Hepatocyte (in vitro differentiated cells): Measurements from ENCODE around the gene NDUFB7. TPM values are rescaled to one million over a fixed set of nuclear protein-coding genes. Genes with fewer than 3 reads are reported as not detected.
A peak's percentile ranks its signal among the peaks of the same experiment; 100 is the strongest.

Experiments
- DNase-seq: peaks from one replicate; pipeline ENCODE4 v3.0.0-alpha.2; 2016; ENCODE audit warnings: low spot score
- H2AFZ ChIP-seq: fragments of 200-600 bp; sonication (generic); 2 replicates; pipeline ENCODE4 v1.6.0; 2016; ENCODE audit warnings: antibody characterized with exemption, mild to moderate bottlenecking
- H3K27ac ChIP-seq: fragments of 200-600 bp; sonication (generic); 2 replicates; pipeline ENCODE4 v1.5.1; 2016; ENCODE audit warnings: mild to moderate bottlenecking
- H3K27me3 ChIP-seq: fragments of 200-600 bp; sonication (generic); 2 replicates; pipeline ENCODE4 v1.6.1; 2016
- H3K36me3 ChIP-seq: fragments of 200-600 bp; sonication (generic); replicated peaks from 2 replicates; pipeline ENCODE4 v1.5.1; 2016; ENCODE audit warnings: low read depth; ENCODE audit not compliant: insufficient read depth
- H3K4me1 ChIP-seq: fragments of 200-600 bp; sonication (generic); 2 replicates; pipeline ENCODE4 v1.5.1; 2016; ENCODE audit warnings: mild to moderate bottlenecking, moderate library complexity; ENCODE audit not compliant: insufficient read depth
- H3K4me2 ChIP-seq: fragments of 200-600 bp; sonication (generic); 2 replicates; pipeline ENCODE4 v1.6.0; 2016
- H3K4me3 ChIP-seq: fragments of 200-600 bp; sonication (generic); 2 replicates; pipeline ENCODE4 v1.5.1; 2016; ENCODE audit warnings: mild to moderate bottlenecking
- H3K79me2 ChIP-seq: fragments of 200-600 bp; sonication (generic); 2 replicates; pipeline ENCODE4 v1.6.0; 2017; ENCODE audit warnings: mild to moderate bottlenecking
- H3K9me2 ChIP-seq: fragments of 200-600 bp; sonication (generic); replicated peaks from 2 replicates; pipeline ENCODE4 v1.6.0; 2017; ENCODE audit warnings: mild to moderate bottlenecking; ENCODE audit not compliant: insufficient read depth
- H3K9me3 ChIP-seq: fragments of 200-600 bp; sonication (generic); 2 replicates; pipeline ENCODE4 v1.5.1; 2016; ENCODE audit warnings: low read depth, mild to moderate bottlenecking
- H4K20me1 ChIP-seq: fragments of 200-600 bp; sonication (generic); 2 replicates; pipeline ENCODE4 v1.6.0; 2016; ENCODE audit warnings: mild to moderate bottlenecking; ENCODE audit not compliant: insufficient read depth, poor library complexity, severe bottlenecking
- EZH2 ChIP-seq: fragments of 200-600 bp; sonication (generic); IDR thresholded peaks from 2 replicates; pipeline ENCODE4 v1.6.1; 2016; ENCODE audit warnings: antibody characterized with exemption, mild to moderate bottlenecking, borderline replicate concordance
- EZH2phosphoT487 ChIP-seq: fragments of 200-600 bp; sonication (generic); IDR thresholded peaks from one replicate; pipeline ENCODE4 v1.6.1; 2018; ENCODE audit warnings: antibody characterized with exemption, mild to moderate bottlenecking, low read depth, moderate library complexity; ENCODE audit not compliant: unreplicated experiment, severe bottlenecking
- WGBS: methylation state at CpG from one replicate; pipeline ENCODE4 v1.1.6; 2016; ENCODE audit warnings: low lambda C conversion rate; ENCODE audit errors: missing lambda C conversion rate; 5-methylcytosine and 5-hydroxymethylcytosine counted together
- polyA plus RNA-seq: library from polyadenylated mRNA; unstranded; fragments of >200 nt; fragmentation: Nextera tagmentation; extraction: Ambion mirVana; gene quantifications from 2 replicates; pipeline ENCODE4 v1.2.1, GENCODE V29; 2016
- total RNA-seq: library from RNA; depleted of rRNA; stranded (reverse); fragments of >200 nt; gene quantifications from 2 replicates; pipeline ENCODE4 v1.2.3, GENCODE V29; 2014
- TF ChIP-seq, protein P1 (sequence below): fragments of 200-600 bp; sonication (generic); IDR thresholded peaks from 2 replicates; pipeline ENCODE4 v1.5.1; 2016; ENCODE audit warnings: antibody characterized with exemption, mild to moderate bottlenecking; ENCODE audit not compliant: poor library complexity

NDUFB7 gene
- total RNA-seq, result 201 and 226 TPM in 2 replicates
- polyA plus RNA-seq, result 354 and 442 TPM in 2 replicates

DNA sequence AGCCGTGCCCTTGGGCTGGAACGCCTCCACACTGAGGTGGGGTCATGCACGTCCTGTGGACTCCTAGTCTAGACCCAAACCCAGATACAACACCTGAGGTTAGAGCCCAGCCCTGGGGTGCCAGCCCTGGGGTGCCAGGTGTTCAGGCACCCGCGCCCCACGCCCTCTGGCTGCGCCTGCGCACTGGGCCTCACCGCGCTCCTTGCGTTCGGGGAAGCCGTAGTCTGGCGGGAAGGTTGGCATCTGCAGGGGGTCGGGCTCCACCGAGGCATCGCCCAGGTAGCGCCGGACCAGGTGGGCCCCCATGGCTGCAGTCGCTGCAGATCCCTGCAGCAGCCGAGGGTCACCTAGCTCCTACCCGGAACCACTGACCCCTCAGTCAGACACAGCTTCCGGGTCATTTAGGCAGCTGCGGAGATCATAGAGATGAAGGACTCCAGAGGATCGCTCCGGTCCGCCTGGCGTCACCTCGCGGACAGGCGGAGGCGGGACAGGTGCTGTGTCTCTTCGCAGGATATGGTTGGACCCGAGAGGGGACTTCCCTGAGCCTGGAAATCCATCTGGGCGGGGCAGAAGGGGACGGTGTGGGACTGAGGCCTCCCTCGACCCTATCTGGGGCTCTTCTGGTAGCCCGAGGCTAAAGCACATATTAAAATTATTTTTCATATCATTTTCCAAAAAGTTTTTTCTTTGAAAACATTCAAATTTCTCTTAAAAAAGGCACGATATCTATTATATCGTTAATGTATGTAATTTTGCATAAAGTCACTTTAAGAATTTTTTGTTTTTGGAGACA, at the start of gene NDUFB7:
Gene NDUFB7, minus strand, starts transcription at position 372 of the 796 bp plus-strand sequence. Its CDS starts 66 bp downstream, at position 306.
- Histone ChIP-seq H2AFZ (peak within 1 kb of the TSS; percentile 95), H3K4me1 (peaks cover 6% of the 10 kb centered on the region)
- 5% methylated on average over 40 of the region's 40 CpGs for WGBS

GRCh38 chr19:14619404-14619803, 47.5 kb upstream of the NDUFB7 start:
- Histone ChIP-seq H3K9me3 (no peaks in the 10 kb centered on the region), H3K4me3 (no peak overlapping the region), H4K20me1 (no peaks in the 10 kb centered on the region), H3K79me2 (no peaks in the 10 kb centered on the region), H3K27me3 (no peaks in the 10 kb centered on the region), H3K4me1 (no peaks in the 10 kb centered on the region), H3K9me2 (no peaks in the 10 kb centered on the region), H3K27ac (no peak overlapping the region), H3K36me3 (no peaks in the 10 kb centered on the region), H2AFZ (no peak overlapping the region), H3K4me2 (no peak overlapping the region)
- no peak for TF ChIP-seq EZH2
- TF ChIP-seq, protein P1, sequence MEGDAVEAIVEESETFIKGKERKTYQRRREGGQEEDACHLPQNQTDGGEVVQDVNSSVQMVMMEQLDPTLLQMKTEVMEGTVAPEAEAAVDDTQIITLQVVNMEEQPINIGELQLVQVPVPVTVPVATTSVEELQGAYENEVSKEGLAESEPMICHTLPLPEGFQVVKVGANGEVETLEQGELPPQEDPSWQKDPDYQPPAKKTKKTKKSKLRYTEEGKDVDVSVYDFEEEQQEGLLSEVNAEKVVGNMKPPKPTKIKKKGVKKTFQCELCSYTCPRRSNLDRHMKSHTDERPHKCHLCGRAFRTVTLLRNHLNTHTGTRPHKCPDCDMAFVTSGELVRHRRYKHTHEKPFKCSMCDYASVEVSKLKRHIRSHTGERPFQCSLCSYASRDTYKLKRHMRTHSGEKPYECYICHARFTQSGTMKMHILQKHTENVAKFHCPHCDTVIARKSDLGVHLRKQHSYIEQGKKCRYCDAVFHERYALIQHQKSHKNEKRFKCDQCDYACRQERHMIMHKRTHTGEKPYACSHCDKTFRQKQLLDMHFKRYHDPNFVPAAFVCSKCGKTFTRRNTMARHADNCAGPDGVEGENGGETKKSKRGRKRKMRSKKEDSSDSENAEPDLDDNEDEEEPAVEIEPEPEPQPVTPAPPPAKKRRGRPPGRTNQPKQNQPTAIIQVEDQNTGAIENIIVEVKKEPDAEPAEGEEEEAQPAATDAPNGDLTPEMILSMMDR, result no peak
- TF ChIP-seq EZH2phosphoT487, result no peak
- DNase-seq, result no peak

More for the DNA sequence above, at the start of gene NDUFB7:
- no peak for TF ChIP-seq EZH2phosphoT487
- TF ChIP-seq EZH2, result no peak
- TF ChIP-seq, protein P1, result peak; percentile 81
- no peaks in the 10 kb centered on the region for H3K36me3 ChIP-seq
- no peaks in the 10 kb centered on the region for H3K9me2 ChIP-seq
- peaks cover 32% of the 10 kb centered on the region for H3K79me2 ChIP-seq
- H4K20me1 ChIP-seq, result peaks cover 3% of the 10 kb centered on the region
- peak within 1 kb of the TSS; percentile 97 for H3K4me3 ChIP-seq
- H3K27me3 ChIP-seq, result no peaks in the 10 kb centered on the region
- H3K4me2 ChIP-seq, result peak within 1 kb of the TSS; percentile 95
- H3K27ac ChIP-seq, result peak within 1 kb of the TSS; percentile 75
- H3K9me3 ChIP-seq, result no peaks in the 10 kb centered on the region
- peak; percentile 95 for DNase-seq

DNA sequence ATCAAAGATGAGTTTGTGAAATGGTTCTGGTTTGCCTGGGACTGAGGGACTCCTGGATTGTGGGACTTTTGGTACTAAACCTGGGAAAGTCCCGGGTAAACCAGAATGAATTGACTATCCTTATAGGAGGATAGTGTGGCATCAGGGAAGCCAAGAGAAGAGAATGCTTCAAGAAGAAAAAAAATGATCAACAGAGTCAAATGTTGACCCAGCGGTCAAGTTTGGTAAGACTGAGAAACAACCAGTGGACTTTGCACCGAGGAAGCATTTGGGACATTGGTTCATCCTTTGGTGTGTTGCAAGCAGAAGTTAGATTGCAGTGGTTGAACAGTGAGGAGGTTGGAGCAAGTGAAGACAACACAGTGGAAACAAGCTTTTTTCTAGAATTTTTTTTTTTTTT, 44.5 kb upstream of the NDUFB7 start:
- WGBS, result 87% methylated on average over 3 of the region's 3 CpGs
- DNase-seq, result no peak

More for the DNA sequence above, 44.5 kb upstream of the NDUFB7 start:
- no peaks in the 10 kb centered on the region for H3K36me3 ChIP-seq
- H4K20me1 ChIP-seq, result no peaks in the 10 kb centered on the region
- no peak overlapping the region for H3K27ac ChIP-seq
- H3K79me2 ChIP-seq, result no peaks in the 10 kb centered on the region
- no peak overlapping the region for H3K4me3 ChIP-seq
- no peaks in the 10 kb centered on the region for H3K9me3 ChIP-seq
- no peak overlapping the region for H3K4me2 ChIP-seq
- no peaks in the 10 kb centered on the region for H3K4me1 ChIP-seq
- H2AFZ ChIP-seq, result no peak overlapping the region
- H3K27me3 ChIP-seq, result no peaks in the 10 kb centered on the region
- H3K9me2 ChIP-seq, result no peaks in the 10 kb centered on the region
- TF ChIP-seq, protein P1, result no peak
- TF ChIP-seq EZH2 (no peak), EZH2phosphoT487 (no peak)
